Activated naive CD8-positive, alpha-beta T cell treated with anti-CD3 and anti-CD28 coated beads, Interleukin-2, amount 50 U/mL, for 16 hours (primary cell): ENCODE results near the gene FTMT.
"Not testable (repeated sequence)": the region's sequence is repeated elsewhere in the genome, so short reads cannot be mapped to it uniquely, and the experiment has no call there.

Experiments used
- DNase-seq: peaks from one replicate; pipeline ENCODE4 v3.0.0-alpha.2; 2020; ENCODE audit warnings: low read depth, low spot score

Gene FTMT

DNA sequence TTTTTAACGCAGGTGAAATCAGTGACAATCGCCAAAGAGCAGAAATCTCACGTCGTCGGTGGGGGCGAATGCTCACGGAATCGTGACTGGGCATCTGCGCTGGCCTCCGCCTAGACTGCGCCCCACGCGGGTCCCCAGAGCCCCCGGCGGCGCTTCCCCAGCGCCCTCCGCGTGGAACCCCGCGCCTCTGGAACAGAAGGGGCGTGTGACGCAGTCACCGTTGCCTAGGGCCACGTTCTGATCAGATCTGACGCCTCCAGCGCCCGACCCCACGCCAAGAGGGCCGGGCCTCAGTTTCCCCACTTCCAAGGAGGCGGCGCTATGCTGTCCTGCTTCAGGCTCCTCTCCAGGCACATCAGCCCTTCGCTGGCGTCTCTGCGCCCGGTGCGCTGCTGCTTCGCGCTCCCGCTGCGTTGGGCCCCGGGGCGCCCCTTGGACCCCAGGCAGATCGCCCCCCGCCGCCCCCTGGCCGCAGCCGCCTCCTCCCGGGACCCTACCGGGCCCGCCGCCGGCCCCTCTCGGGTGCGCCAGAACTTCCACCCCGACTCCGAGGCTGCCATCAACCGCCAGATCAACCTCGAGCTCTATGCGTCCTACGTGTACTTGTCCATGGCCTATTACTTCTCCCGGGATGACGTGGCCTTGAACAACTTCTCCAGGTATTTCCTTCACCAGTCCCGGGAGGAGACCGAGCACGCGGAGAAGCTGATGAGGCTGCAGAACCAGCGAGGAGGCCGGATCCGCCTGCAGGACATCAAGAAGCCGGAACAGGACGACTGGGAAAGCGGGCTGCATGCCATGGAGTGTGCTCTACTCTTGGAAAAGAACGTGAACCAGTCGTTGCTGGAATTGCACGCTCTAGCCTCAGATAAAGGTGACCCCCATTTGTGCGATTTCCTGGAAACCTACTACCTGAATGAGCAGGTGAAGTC, at the start of gene FTMT:
Gene FTMT (plus strand): TSS at position 240 of the 932 bp plus-strand sequence. CDS start 82 bp downstream, at position 322.
- DNase-seq, result no peak

DNA sequence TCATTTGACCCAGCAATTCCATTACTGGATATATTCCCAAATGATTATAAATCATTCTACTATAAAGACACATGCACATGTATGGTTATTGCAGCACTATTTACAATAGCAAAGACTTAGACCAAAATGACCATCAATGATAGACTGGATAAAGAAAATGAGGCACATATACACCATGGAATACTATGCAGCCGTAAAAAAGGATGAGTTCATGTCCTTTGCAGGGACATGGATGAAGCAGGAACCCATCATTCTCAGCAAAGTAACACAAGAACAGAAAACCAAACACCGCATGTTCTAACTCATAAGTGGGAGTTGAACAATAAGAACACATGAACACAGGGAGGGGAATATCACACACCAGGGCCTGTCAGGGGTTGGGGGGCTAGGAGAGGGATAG, 46.4 kb upstream of the FTMT start:
- DNase-seq, result not testable (repeated sequence)

DNA sequence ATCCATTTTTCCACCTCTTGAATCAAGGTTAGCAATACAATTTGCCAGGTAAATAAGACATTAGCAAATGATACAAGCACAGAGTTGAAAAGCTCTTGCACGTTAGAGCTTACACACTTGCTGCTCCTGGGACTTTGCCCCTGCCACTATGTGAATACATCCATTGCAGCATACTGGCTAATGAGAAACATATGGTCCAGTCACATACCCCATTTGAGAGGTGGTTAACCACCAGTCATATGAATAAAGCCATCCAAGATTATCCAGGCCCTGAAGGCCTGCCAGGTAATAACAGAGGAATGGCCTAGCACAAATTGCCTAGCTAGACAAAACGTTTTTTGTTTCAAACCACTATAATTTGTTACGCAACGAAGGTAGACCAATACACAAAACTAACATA, 45.8 kb upstream of the FTMT start:
- DNase-seq, result no peak

DNA sequence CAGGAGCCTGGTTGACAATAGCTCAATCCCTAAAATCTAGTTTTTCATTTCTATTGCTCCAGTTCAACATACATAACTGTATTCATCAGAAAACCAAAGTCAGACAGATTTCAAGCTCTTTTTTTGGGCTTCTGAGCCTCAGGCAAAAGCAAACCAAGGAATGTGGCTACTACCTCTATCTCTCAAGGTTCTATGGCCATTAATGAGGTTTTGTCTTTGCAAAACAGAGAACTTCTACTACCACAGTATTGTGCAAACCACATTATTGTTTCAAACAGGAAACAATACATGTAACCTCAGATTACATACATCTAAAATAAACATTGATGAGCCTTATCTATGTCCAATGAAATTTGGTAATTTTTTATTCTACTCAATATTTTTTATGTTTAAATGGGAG, 35.5 kb upstream of the FTMT start:
- DNase-seq, result no peak

DNA sequence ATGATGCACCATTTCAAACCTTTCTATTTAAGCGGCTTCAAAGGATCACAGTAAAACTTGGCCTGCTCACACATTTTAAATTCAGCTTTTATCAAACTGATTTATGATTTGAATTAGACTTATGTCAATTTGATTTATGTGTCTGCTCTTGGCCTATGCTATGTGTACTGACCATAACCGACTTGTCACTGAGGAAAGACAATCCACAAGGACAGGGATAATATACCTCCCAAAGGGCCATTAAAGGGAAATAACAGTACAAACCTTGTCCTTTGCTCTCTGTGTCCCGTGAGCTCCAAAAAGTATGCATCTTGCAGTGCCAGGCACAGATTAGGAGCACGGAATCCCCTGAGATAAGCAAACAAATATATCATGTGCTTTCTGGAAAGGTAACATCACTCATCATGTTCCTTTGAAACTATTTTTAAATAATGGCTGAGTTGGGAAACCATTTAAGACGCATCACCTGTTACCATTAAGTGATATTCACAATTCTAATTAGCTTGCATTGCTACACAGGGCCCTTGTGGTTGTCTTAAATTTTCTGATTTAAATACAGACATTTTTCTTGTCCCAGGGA, 31.9 kb upstream of the FTMT start:
- no peak for DNase-seq

DNA sequence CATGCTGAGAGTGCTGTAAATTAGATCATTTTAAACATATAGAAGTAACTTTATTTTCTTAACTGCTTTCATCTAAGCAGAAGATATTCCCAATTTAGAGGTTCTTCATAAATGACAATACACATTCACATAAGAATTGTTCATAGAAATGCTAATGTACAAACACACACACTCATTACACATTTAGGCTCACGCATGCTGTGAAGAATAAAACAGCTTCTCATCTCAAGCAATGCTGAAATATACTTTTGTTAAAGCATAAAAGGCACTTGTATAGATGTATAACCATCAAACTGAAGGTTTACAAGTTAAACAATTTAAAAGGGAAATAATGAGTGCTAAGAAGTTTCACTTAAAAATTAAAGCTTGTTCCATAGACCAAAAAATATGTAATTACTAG, 18.1 kb upstream of the FTMT start:
- no peak for DNase-seq

DNA sequence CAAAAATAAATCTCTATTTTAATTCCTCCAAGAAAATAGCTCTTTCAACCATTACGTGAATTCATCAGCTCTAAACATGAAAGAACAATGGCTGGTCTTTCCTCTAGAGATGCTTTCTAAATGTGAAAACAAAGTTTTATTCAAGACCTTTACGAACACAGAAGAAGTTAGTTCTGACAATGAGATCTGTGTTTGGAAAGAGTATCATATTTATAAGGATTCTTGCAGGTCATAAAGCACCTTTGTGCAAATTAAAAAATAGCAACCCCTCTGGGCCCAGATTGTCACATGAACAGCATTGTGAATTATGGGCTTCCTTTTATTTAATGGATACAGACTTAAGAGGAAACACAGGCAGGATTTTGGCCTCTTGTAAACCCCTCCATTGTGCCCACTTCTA, 17.7 kb upstream of the FTMT start:
- no peak for DNase-seq

DNA sequence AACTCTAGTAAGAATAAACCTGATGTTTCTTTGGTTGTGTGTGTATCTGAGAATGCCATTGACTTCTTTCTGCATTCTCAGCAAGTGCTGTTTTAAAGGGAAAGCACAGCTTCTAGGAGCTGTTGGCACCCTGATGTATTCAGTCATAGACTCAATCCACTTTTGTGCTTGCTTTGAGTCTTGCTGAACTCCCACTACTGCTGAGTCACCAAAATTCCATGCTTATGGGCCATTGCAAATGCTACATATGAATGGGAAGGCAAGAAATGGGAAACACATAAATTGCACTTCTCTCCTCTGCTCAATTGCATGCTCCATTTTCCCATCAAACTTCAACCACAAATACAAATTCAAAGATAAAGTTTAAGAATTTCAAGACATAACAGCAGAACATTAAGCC, 9.8 kb upstream of the FTMT start:
- no peak for DNase-seq

DNA sequence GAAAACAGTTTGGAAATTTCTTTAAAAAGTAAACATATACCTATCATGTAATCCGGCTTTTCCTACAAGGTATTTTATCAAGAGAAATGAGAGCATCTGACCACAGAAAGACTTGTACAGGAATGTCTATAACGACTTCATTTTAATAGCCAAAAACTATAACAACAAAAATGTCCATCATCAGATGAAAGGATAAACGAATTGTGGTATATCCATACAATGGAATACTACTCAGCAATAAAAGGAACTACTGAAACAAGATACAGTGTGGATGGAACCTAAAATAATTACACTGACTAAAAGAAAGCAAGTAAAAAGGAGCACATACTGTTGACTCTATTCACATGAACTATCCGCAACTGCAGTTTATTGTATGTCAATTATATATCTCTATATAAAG, 1.4 kb upstream of the FTMT start:
- DNase-seq, result no peak

DNA sequence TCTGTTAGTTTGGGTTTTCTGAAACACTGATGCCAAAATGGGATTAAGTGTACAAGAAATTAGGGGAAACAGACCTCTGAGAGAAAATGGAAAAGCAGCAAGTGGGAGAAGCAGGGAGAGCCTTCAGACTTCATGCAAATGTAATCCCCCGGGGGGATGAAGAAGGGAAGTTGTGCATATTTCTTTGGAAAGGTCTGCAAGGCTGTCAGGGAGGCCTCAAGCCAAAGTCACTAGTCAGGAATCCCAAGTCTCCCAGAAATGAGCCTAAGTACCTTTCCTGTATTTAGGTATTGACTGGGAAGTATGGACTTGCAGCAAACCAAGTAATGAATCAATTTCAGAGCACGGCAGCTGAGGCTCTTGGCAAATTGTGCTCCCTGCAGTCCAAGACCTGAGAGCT, 2.2 kb downstream of the FTMT start:
- no peak for DNase-seq

DNA sequence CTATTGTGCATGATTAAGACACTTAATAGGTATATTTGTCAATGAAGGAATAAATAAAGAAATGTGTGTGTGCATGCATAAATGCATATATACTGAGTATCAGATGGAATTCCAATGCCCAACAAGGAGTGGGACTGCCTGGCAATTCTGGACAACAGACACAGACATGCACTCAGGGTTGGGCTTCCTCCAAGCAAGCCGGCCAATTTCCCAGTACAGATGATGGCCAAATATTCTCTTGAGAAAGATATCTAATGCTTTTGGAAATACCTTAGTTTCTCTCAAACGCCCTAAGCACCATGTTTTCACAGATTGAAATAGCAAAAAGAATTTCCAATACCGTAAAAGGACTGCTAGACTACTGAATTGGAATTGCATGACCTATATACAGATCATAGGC, 11.1 kb downstream of the FTMT start:
- no peak for DNase-seq

DNA sequence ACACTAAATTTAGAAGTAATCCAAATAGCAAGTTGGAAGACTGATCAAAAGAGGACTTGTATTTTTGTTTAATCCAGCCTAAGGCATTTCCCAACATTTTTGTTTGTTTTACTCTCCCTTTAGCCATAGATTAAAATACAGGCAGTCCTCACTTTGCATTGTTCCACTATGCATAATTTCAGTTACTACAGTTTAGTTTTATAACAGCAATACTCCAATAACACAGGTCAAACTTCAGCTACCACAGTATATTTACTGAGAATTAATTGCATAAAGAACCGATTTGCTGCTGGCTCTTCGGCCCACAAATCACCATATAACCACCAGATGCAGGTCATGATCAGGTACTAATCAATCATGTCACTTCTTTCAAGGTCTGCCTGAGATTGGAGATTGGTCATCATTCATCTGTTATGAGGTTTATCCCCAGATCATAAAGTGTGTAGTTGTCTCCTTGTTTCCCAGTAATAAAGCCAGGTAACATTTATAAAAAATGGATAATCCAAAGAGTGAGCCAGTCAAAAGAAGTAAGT, 12.1 kb downstream of the FTMT start:
- DNase-seq, result no peak

DNA sequence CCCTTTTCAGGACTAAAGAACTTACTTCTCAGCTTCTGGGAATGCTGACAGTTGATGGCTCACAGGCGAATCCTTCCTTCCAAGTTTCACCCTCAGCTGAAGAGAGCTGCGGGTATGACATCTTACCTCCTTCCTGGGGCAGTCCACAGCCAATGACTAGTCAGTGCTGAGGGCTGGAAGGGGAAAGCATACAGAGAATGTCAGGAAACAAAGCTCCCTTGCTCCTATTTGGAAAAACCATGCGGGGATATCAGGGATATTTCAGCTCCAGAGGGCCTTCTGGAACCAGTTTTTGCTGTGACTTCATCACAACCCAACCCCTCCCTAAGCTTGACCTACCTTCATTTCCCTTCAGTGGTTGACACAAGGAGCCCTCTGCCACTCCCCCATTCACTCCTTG, 15.7 kb downstream of the FTMT start:
- DNase-seq, result no peak

DNA sequence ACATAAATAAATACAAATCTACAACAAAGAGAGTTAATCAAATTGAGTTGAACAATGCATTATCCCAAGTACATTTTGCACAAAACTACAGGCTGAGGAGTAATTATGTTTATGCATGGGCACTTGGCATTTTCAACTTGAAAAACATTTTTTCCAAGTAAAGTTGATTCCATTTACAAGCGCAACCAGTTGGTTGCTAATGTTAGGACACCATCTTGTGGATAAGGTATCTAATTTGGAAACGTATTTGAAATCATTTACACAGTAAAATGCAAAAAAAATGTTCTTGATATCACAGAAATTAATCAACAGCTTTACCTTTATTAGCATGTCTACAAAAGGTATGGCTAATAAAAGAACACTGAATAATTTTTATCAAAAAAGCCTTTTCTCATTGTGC, 18.8 kb downstream of the FTMT start:
- no peak for DNase-seq

DNA sequence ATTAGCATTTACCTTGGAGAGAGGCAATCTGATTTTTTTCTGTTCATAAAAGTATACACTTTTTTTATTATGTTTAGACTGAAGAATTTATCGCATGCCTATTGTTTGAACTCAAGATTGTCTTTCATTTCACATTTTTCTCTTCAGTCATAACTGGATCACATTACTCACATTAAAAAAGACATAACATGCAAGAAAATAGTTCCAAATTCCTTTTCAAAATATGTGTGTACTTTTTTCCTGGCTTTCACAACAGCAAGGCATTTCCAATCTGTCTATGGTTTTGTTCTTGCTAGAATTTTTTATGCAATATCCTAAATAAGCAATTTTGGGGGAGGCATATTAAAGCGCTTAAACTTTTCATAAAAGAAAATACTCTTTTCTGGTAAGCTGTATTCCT, 21.2 kb downstream of the FTMT start:
- DNase-seq, result no peak

DNA sequence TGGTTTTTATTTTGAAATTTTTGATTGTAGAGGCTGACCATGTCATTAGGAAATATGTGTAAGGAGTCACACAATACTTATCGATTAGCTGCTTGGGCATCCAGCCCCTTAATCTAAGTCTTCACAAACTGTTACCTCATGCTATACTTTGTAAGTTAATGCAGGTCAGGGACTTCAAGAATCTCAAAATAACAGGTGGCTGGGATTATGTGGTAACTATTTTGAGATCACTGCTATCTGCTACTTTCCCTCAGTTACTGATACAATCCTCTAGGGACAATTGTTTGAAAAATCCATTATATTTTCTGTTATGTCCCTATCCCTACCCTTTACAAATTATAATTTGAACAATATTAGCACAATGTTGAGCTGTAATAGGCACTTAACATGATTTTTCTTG, 21.7 kb downstream of the FTMT start:
- DNase-seq, result no peak

DNA sequence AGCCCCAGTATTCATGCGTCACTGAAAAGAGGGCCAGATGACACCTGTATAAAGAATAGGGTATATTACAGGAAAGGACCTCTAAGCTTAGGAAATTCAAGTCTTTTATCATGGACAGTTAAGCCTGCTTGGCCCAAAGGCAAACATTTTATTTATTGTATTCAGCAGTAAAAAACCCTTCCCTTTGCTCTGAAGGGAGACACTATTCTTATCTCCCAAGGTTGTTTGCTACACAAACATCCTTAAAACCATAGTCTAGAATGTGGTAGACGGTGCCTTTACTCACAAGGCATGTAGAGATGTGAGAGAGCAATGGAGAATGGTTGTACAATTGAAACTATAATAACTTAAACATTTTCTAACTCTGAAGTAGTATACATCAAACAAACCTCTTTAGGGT, 33.9 kb downstream of the FTMT start:
- DNase-seq, result no peak

DNA sequence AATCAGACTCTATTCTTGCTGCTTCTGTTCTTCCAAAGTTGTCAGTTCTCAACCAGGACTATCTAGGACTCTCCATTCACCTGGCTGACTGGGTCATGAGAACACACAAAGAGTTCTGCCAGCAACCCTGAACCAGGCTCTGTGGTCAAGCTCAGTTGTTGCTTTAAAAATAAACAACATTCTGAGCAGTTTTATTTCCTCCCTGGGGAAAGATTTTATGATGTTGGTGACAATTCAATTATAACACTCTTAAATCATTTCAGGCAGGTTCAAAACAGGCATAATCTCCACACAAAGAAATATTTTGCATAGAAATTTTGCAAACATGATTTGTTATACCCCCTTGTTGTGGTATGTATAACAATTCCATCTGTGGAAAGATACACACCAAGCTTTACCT, 36.0 kb downstream of the FTMT start:
- no peak for DNase-seq

DNA sequence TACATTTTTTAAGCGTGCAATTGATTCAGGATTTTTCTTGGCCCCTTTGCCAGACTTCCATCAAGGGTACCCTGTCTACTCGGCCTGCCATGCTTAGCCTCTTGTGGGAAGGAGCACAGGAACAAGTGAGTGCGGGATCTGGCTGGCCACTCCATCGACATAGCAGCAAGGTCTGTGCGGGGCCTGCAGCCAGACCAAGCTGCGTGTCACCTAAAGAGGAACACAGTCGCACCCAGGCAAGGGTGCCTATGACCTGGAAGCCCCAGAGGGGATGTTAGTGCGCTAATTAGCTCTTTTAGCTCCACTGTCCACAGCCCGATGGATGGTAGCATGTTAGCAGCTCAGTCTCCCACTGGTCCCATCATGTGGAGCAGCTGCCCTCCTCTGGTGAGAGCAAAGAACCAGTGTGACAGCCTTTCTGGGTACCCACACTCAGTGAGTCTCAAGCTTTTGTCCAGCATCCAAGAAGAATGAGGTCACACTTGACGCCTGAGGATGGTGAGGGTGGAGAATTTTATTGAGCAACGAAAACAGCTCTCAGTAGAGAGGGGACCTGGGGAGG, 38.7 kb downstream of the FTMT start:
- no peak for DNase-seq

DNA sequence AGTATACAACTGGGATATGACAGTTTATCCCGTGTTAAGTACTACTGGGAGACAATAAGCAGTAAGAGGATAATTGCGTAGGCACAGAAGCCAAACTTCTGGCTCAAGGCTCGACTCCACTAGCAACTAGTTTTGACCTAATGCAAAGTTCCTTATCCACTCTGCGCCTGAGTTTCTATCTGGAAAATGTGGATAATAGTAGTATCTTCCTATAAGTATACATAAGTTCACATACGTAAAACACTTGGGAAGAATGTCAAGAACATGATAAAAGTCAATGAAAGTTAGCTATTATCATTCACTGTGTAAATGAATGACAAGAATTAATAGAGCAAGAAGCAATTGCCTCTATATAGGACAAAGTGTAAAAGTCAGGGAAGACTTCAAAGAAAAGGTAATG, 45.7 kb downstream of the FTMT start:
- DNase-seq, result no peak

DNA sequence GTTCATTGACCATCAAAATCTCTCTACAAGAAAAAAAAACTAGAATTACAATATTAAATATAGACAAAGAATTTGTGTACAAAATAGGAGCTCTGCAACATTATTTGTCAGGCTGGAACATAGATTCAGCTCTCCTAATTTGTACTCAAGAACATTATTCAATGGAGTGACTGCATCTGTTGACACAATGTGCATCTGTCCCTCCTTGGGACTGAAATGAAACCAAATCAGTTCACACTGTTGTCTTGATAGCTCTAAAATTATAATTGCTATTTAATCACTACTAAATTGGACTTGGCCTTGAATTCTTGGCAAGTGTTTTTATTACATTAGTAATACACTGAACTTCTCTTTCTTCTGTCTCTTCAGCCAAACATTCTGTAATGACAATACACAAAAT, 47.7 kb downstream of the FTMT start:
- no peak for DNase-seq
